K562 (cell line): ENCODE data around the gene CCDC158. TPM values are rescaled to one million over a fixed set of nuclear protein-coding genes. Genes with fewer than 3 reads are reported as not detected.

ENCODE experiments used
- CUX1 ChIP-seq: fragments of 200-800 bp; sonication (Bioruptor generic); IDR thresholded peaks from 2 replicates; pipeline ENCODE4 v1.6.1; 2016; ENCODE audit warnings: missing genetic modification characterization, missing compliant biosample characterization
- EWSR1 ChIP-seq: fragments of 450-650 bp; IDR thresholded peaks from 2 replicates; pipeline ENCODE4 v1.6.1; 2018; ENCODE audit warnings: borderline replicate concordance, mild to moderate bottlenecking, low read depth, moderate library complexity; ENCODE audit not compliant: partially characterized antibody
- FIP1L1 ChIP-seq: fragments of 200-400 bp; formaldehyde crosslinking; IDR thresholded peaks from 2 replicates; pipeline ENCODE4 v1.6.1; 2018; ENCODE audit warnings: mild to moderate bottlenecking, low read depth, low read length; ENCODE audit not compliant: poor library complexity, severe bottlenecking
- ZNF280B ChIP-seq: fragments of 250-450 bp; sonication (Bioruptor Pico); IDR thresholded peaks from 2 replicates; pipeline ENCODE4 v1.5.1; 2021; ENCODE audit warnings: mild to moderate bottlenecking
- ZNF282 ChIP-seq: sonication (generic); formaldehyde crosslinking; IDR thresholded peaks from 2 replicates; pipeline ENCODE4 v1.8.1; 2023; ENCODE audit warnings: missing genetic modification reagents
- ZNF318 ChIP-seq, 2 experiments: fragments of 450-650 bp; IDR thresholded peaks; 2 replicates each; pipeline ENCODE4 v1.6.1; 2016; ENCODE audit warnings: mild to moderate bottlenecking in 2 of 2, borderline replicate concordance in 1 of 2, low read depth in 1 of 2, moderate library complexity in 1 of 2
- ZNF655 ChIP-seq: fragments of 250-450 bp; sonication (Bioruptor Pico); IDR thresholded peaks from 2 replicates; pipeline ENCODE4 v1.5.0; 2021
- polyA plus RNA-seq, 8 experiments: library from polyadenylated mRNA; depleted of rRNA in 4 of 8; stranded (reverse) in 5 of 8; unstranded in 3 of 8; fragments of >200 nt; fragmentation: Nextera tagmentation in 2 of 8; fragmentation: Illumina TruSeq in 1 of 8; extraction: Ambion mirVana in 2 of 8; extraction: Trizol in 1 of 8; gene quantifications; 2 replicates each; pipeline versions ENCODE4 v1.2.1 to v1.2.3, GENCODE V29; 2011 to 2014; ENCODE audit warnings: inconsistent platforms in 1 of 8, missing spikeins in 1 of 8
- total RNA-seq, 7 experiments: library from RNA; depleted of rRNA in 6 of 7; stranded (reverse); fragments of >200 nt in 6 of 7; fragmentation: Illumina TruSeq in 2 of 7; extraction: Trizol in 2 of 7; gene quantifications; 2 replicates each; pipeline versions ENCODE4 v1.2.1 to v1.2.3, GENCODE V29; 2011 to 2021; ENCODE audit warnings: low replicate concordance in 1 of 7

CCDC158 gene
- total and polyA plus RNA-seq, 9 of the 15 experiments (the other 6 are each of a cell fraction or from before 2014, with no cell fraction given), result not detected

- TF ChIP-seq ZNF282 (no peak), CUX1 (0 out of 2 replicates have a peak, but pooled peaks have one; percentile 35), FIP1L1 (no peak), ZNF280B (CRISPR knock-in tag) (no peak), ZNF318 (IDR thresholded peaks at IDR 0.05; ENCODE audit: borderline replicate concordance in 1 of 2, low read depth in 1 of 2) (peak in 1 of 2 experiments; percentile 63; a peak in 1 of 4 replicates), EWSR1 (no peak), ZNF655 (CRISPR knock-in tag) (no peak)
Measured at GRCh38 chr4:76301068-76301774, 119.7 kb downstream of the CCDC158 start (continued).
